Measurements from ENCODE around the gene COX15.

- no peak for TF ChIP-seq CTCF (IDR thresholded peaks at IDR 0.05; ENCODE audit: insufficient read depth, low read length)
- TF ChIP-seq REST (IDR thresholded peaks at IDR 0.05; ENCODE audit: insufficient replicate concordance, low read depth) = no peak
- no peak for TF ChIP-seq POLR2AphosphoS5 (IDR thresholded peaks at IDR 0.05; ENCODE audit: low read depth)
- no peak for TF ChIP-seq GABPA (IDR thresholded peaks at IDR 0.05; ENCODE audit: low read depth)
Measured at GRCh38 chr10:99740933-99741559, 9.1 kb upstream of the COX15 start.
